ENCODE data around the gene TJP2.

Gene TJP2

GRCh38 chr9:69261636-69262035 lies 87.6 kb downstream of the TJP2 start:
- no peak for DNase-seq (ENCODE audit: low read depth)
- TF ChIP-seq, protein P1, sequence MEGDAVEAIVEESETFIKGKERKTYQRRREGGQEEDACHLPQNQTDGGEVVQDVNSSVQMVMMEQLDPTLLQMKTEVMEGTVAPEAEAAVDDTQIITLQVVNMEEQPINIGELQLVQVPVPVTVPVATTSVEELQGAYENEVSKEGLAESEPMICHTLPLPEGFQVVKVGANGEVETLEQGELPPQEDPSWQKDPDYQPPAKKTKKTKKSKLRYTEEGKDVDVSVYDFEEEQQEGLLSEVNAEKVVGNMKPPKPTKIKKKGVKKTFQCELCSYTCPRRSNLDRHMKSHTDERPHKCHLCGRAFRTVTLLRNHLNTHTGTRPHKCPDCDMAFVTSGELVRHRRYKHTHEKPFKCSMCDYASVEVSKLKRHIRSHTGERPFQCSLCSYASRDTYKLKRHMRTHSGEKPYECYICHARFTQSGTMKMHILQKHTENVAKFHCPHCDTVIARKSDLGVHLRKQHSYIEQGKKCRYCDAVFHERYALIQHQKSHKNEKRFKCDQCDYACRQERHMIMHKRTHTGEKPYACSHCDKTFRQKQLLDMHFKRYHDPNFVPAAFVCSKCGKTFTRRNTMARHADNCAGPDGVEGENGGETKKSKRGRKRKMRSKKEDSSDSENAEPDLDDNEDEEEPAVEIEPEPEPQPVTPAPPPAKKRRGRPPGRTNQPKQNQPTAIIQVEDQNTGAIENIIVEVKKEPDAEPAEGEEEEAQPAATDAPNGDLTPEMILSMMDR (IDR thresholded peaks at IDR 0.05; ENCODE audit: control insufficient read depth, extremely low read depth, insufficient read depth): no peak

DNA sequence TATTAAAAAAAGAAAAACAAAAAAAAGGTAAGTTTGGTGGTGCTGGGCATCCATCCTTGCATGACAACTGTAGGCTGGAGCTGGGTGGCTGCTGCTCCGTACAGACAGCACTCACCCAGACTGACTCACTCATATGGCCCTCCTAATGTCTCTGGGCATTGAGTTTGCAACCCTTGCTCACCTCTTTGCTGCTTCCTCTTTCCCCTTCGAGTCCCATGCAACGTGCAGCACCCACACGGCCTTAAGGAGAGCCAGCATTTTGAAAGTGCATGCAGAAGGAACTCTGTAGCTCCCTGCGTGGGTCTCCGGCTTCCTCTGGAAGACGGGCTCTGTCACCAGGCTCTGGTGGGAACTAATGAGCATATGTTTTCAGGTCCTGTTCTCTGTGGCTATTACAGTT lies 90.4 kb downstream of the TJP2 start:
- H3K4me3 ChIP-seq (ENCODE audit: low read depth, low read length): no peak overlapping the region
- TF ChIP-seq, protein P1 (IDR thresholded peaks at IDR 0.05; ENCODE audit: control insufficient read depth, extremely low read depth, insufficient read depth): no peak
- DNase-seq (ENCODE audit: low read depth): no peak

More at GRCh38 chr9:69261636-69262035, 87.6 kb downstream of the TJP2 start:
- no peak overlapping the region for H3K4me3 ChIP-seq (ENCODE audit: low read depth, low read length)

- DNase-seq (ENCODE audit: low read depth): no peak
- TF ChIP-seq, protein P1 (IDR thresholded peaks at IDR 0.05; ENCODE audit: control insufficient read depth, extremely low read depth, insufficient read depth): no peak
- no peak overlapping the region for H3K4me3 ChIP-seq (ENCODE audit: low read depth, low read length)
These were observed 91.8 kb downstream of the TJP2 start for GRCh38 chr9:69265891-69266290.

DNA sequence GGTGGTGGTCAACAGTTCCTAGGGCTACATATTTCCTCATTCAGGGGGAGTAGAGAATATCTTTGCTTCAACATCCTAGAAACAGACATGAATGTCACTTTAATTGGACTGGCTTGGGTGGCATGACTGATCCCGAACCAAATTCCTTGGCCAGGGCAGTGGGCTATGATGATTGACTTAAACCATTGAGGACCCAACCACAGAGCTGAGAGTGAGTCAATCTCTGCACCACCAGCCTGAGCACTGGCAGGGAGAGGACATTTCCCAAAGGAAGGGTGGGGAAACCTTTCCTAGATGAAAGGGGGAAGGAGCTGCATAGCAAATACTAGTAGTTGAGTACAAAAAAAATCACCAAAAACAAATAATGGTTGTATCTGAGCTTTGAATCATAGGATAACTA lies 98.1 kb downstream of the TJP2 start:
- TF ChIP-seq, protein P1 (IDR thresholded peaks at IDR 0.05; ENCODE audit: control insufficient read depth, extremely low read depth, insufficient read depth): no peak
- no peak overlapping the region for H3K4me3 ChIP-seq (ENCODE audit: low read depth, low read length)
- no peak for DNase-seq (ENCODE audit: low read depth)

GRCh38 chr9:69273161-69273560 lies 99.1 kb downstream of the TJP2 start:
- no peak overlapping the region for H3K4me3 ChIP-seq (ENCODE audit: low read depth, low read length)
- no peak for DNase-seq (ENCODE audit: low read depth)
- TF ChIP-seq, protein P1 (IDR thresholded peaks at IDR 0.05; ENCODE audit: control insufficient read depth, extremely low read depth, insufficient read depth): no peak

DNA sequence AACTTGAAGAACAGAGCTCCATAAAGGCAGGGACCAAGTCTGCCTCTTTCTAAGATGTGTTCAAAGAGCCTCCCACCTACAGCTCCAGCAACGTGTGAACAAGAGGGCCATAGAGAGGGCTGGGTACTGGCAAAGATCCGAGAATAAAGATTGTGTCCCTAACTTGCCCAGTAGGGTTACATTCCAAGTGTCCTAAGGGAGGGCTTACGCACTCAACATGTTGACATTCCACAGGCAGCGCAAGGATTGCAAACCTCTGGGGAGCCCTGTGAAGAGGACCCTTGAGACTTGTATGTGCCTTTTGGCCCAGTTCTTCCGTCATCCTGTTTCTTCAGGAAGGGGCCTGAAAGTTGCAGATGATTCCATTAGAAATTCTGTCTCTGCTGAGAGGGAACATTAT lies 102.7 kb downstream of the TJP2 start:
- H3K4me3 ChIP-seq (ENCODE audit: low read depth, low read length): no peak overlapping the region
- TF ChIP-seq, protein P1 (IDR thresholded peaks at IDR 0.05; ENCODE audit: control insufficient read depth, extremely low read depth, insufficient read depth): no peak
- no peak for DNase-seq (ENCODE audit: low read depth)

- DNase-seq (ENCODE audit: low read depth): no peak
- H3K4me3 ChIP-seq (ENCODE audit: low read depth, low read length): no peak overlapping the region
- TF ChIP-seq, protein P1 (IDR thresholded peaks at IDR 0.05; ENCODE audit: control insufficient read depth, extremely low read depth, insufficient read depth): no peak
These were observed 105.1 kb downstream of the TJP2 start for GRCh38 chr9:69279084-69279731.

Data from LNCaP clone FGC (cell line).